GM21528 (cell line): ENCODE results near the gene COPB2.
"Not testable (repeated sequence)": the region's sequence is repeated elsewhere in the genome, so short reads cannot be mapped to it uniquely, and the experiment has no call there.

ENCODE experiments used
- ATAC-seq: cut with Tn5 transposase; IDR thresholded peaks from one replicate; pipeline ENCODE4 v1.9.1; 2021; ENCODE audit warnings: mild to moderate bottlenecking, moderate library complexity; ENCODE audit not compliant: unreplicated experiment, low FRiP score

The COPB2 gene

GRCh38 chr3:139380575-139380974 is 8.9 kb downstream of the COPB2 start:
- ATAC-seq: no peak

- no peak for ATAC-seq
These were observed 10.7 kb downstream of the COPB2 start for GRCh38 chr3:139378587-139379241.

- no peak for ATAC-seq
These were observed 12.1 kb downstream of the COPB2 start for GRCh38 chr3:139377378-139377777.

GRCh38 chr3:139374099-139374498 is 15.3 kb downstream of the COPB2 start:
- no peak for ATAC-seq

- ATAC-seq: no peak
These were observed 24.9 kb downstream of the COPB2 start for GRCh38 chr3:139364549-139364948.

GRCh38 chr3:139361276-139361675 is 28.2 kb downstream of the COPB2 start:
- no peak for ATAC-seq

GRCh38 chr3:139358841-139359562 is 30.4 kb downstream of the COPB2 start:
- ATAC-seq: no peak

- ATAC-seq: peak; percentile 54
These were observed 31.5 kb downstream of the COPB2 start for GRCh38 chr3:139357899-139358298.

- no peak for ATAC-seq
These were observed 33.6 kb downstream of the COPB2 start for GRCh38 chr3:139355891-139356290.

- no peak for ATAC-seq
These were observed 34.0 kb downstream of the COPB2 start for GRCh38 chr3:139355476-139355875.

GRCh38 chr3:139354661-139355060 is 34.8 kb downstream of the COPB2 start:
- ATAC-seq: no peak

GRCh38 chr3:139353920-139354556 is 35.4 kb downstream of the COPB2 start:
- no peak for ATAC-seq

- no peak for ATAC-seq
These were observed 42.7 kb downstream of the COPB2 start for GRCh38 chr3:139346771-139347170.

GRCh38 chr3:139343895-139344856 is 45.3 kb downstream of the COPB2 start, which contains the start of gene MRPS22:
Gene MRPS22 (plus strand): TSS chr3:139344020. CDS start chr3:139344027, 7 bp downstream.
- peak; percentile 97 for ATAC-seq

- ATAC-seq: no peak
These were observed 47.4 kb downstream of the COPB2 start for GRCh38 chr3:139342054-139342453.

- ATAC-seq: no peak
These were observed 48.7 kb downstream of the COPB2 start for GRCh38 chr3:139340784-139341183.

GRCh38 chr3:139339219-139339906 is 50.1 kb downstream of the COPB2 start:
- no peak for ATAC-seq

- no peak for ATAC-seq
These were observed 51.0 kb downstream of the COPB2 start for GRCh38 chr3:139338405-139338804.

- not testable (repeated sequence) for ATAC-seq
These were observed 54.8 kb downstream of the COPB2 start for GRCh38 chr3:139334675-139335074.

GRCh38 chr3:139332092-139332491 is 57.4 kb downstream of the COPB2 start:
- ATAC-seq: no peak
